HG02588 (cell line): ENCODE data around the gene MEPCE.
"Not testable (repeated sequence)": the region's sequence is repeated elsewhere in the genome, so short reads cannot be mapped to it uniquely, and the experiment has no call there.

Experiments used
- ATAC-seq: cut with Tn5 transposase; IDR thresholded peaks from one replicate; pipeline ENCODE4 v1.9.1; 2021; ENCODE audit warnings: mild to moderate bottlenecking, moderate library complexity; ENCODE audit not compliant: unreplicated experiment

The MEPCE gene, protein sequence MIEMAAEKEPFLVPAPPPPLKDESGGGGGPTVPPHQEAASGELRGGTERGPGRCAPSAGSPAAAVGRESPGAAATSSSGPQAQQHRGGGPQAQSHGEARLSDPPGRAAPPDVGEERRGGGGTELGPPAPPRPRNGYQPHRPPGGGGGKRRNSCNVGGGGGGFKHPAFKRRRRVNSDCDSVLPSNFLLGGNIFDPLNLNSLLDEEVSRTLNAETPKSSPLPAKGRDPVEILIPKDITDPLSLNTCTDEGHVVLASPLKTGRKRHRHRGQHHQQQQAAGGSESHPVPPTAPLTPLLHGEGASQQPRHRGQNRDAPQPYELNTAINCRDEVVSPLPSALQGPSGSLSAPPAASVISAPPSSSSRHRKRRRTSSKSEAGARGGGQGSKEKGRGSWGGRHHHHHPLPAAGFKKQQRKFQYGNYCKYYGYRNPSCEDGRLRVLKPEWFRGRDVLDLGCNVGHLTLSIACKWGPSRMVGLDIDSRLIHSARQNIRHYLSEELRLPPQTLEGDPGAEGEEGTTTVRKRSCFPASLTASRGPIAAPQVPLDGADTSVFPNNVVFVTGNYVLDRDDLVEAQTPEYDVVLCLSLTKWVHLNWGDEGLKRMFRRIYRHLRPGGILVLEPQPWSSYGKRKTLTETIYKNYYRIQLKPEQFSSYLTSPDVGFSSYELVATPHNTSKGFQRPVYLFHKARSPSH

DNA sequence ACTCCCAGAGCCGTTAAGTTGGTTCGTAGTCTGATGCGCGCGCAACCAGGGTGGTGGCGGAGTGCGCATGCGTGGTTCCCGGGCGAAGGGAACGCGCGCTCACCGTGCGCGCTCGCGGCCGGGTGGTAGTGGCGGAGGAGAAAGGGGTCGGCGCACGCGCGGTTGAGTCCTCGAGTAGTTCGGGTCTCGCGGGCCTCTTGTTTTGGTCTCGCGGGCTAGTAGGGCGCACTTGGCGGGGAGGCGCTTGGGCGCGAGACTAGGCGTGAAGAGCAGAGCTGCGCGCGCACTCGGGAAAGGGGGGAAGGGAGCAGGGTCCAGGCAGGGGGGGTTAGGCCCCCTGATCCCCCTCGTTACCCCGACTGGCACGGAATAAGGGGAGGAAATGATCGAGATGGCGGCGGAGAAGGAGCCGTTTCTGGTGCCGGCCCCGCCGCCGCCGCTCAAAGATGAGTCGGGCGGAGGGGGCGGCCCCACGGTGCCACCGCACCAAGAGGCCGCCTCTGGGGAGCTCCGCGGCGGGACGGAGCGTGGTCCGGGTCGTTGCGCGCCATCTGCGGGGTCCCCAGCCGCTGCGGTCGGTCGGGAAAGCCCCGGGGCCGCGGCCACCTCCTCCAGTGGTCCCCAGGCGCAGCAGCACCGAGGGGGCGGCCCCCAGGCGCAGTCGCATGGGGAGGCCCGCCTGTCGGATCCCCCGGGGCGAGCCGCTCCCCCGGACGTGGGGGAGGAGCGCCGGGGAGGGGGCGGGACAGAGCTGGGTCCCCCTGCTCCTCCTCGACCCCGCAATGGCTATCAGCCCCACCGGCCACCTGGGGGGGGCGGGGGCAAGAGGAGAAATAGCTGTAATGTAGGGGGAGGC, at the start of gene MEPCE:
TSS of gene MEPCE (plus strand) at position 195 of the 856 bp plus-strand sequence. CDS start at position 383, 188 bp downstream.
- ATAC-seq: peak; percentile 41

DNA sequence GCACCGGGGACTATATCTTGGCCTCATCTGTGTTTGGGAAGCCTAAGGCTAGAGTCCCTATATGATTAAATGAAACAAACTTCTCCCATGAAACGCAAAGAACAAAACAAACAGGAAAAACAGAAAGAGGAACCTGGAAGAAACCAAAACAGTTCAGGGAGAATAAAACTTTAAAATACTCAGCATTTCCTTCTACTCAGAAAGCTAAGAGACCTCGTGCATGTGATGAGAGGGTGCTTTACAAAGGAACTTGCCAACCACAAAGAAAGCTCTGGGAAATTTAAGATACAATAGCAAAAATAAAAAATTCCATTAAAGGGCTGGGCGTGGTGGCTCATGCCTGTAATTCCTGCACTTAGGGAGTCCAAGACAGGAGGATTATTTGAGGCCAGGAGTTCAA, 49.4 kb upstream of the MEPCE start:
- no peak for ATAC-seq

DNA sequence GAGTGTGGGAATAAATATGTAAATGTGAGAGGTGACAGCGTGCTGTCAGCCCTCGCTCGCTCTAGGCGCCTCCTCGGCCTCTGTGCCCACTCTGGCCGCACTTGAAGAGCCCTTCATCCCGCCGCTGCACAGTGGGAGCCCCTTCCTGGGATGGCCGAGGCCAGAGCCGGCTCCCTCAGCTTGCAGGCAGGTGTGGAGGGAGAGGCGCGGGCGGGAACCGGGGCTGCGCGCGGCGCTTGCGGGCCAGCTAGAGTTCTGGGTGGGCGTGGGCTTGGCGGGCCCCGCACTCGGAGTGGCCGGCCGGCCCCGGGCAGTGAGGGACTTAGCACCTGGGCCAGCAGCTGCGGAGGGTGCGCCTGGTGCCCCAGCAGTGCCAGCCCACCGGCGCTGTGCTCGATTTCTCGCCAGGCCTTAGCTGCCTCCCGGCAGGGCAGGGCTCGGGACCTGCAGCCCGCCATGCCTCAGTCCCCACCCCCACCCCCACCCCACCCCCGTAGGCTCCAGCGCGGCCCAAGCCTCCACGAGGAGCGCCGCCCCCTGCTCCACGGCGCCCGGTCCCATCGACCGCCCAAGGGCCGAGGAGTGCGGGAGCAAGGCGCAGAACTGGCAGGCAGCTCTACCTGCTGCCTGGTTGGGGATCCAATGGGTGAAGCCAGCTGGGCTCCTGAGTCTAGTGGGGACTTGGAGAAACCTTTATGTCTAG, 47.9 kb upstream of the MEPCE start:
- ATAC-seq: not testable (repeated sequence)

DNA sequence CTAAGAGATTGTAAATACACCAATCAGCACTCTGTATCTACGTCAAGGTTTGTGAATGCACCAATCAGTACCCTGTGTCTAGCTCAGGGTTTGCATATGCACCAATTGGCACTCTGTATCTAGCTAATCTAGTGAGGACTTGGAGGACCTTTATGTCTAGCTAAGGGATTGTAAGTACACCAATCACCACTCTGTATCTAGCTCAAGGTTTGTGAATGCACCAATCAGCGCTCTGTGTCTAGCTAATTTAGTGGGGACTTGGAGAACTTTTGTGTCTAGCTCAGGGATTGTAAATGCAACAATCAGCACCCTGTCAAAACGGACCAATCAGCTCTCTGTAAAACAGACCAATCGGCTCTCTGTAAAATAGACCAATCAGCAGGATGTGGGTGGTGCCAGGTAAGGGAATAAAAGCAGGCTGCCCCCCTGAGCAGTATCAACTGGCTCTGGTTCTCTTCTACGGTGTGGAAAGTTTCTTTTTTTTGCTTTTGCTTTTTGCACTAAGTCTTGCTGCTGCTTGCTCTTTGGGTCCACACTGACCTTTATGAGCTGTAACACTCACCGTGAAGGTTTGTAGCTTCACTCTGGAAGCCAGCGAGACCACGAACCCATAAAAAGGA, 47.3 kb upstream of the MEPCE start:
- not testable (repeated sequence) for ATAC-seq

DNA sequence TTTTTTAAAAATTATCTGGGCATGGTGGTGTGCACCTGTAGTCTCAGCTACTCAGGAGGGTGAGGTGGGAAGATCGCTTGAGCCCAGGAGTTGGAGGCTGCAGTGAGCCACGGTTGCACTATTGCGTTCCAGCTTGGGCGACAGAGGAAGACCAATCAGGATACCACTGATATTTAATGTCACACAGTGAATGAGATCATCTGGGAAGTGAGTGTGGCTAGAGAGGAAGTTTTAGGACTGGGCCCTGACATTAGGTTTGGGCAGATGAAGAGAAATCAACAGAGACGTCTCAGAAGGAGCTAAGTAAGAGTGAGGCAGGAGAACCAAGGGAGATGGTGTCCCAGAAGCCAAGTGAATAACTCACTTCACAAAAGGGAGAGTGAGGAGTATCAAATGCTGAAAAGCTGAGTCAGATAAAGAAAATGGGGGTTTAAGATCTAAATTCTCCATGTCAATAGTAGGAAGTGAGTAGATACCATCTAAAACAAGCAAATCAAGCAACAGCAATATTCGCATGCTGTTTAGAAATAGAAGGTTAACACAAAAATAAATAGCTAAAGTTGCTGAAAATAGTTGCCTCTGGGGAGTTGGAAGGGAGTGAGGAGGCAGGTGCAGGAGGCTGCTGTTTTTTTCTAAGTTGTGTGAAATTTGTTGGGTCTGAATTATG, 44.9 kb upstream of the MEPCE start:
- ATAC-seq: no peak

DNA sequence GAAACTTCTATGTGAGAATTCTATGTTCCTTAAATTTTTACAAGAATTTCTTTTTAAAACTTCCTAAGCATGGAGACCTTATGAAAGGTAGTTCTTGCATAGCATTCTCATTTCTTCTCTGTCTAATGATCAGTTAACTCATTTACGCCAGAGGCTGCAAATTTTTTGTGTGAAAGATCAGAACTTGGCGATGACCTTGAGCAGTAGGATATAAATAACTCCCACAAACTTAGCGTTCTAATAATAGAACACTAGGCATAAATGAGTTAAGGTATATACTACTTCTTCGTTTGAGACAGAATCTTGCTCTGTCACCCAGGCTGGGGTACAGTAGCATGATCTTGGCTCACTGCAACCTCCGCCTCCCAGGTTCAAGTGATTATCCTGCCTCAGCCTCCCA, 42.7 kb upstream of the MEPCE start:
- ATAC-seq: no peak

DNA sequence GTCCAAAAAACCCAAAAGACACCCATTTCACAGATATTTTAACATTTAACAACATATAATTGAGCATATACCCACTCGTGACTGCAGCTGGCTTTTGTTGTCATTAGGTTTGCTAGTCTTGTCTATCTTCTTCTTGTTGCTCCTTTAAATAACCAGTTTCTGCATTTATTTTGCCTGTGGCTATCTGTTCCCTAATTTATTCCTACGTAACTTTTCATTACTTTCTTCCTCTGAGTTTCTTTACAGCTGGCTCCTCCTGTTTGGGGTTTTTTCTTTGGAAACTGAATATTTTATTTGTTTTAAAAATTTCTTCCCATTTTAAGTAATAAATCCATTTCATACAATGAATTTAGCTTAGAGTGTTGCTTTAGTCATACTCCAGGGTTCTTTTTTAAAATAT, 41.9 kb upstream of the MEPCE start:
- ATAC-seq: no peak

DNA sequence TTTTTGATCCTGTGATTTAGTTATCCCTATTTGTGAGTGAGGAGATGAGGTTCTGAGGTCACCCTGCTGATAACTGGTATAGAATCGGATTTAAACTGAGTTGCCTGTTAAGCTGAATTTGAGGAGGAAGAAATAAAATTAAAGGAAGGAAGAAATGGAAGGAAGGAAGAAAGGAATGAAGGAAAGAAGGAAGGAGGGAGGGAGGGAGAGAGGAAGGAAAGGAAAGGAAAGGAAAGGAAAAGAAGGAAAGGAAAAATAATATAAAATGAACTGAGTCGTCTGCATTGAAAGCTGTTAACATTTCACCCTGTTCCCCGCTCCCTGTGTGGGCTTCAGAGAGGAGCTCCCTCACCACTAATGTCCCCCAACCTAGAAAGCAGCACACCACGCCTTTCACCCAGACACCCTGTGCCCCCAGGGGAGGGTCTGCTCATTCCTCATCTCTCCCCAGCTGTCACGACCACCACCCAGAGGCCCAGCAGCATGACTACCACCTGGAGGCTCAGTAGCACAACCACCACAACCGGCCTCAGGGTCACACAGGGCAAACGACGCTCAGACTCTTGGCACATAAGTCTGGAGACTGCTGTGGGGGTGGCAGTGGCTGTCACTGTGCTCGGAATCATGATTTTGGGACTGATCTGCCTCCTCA, 40.1 kb upstream of the MEPCE start:
- ATAC-seq: no peak

DNA sequence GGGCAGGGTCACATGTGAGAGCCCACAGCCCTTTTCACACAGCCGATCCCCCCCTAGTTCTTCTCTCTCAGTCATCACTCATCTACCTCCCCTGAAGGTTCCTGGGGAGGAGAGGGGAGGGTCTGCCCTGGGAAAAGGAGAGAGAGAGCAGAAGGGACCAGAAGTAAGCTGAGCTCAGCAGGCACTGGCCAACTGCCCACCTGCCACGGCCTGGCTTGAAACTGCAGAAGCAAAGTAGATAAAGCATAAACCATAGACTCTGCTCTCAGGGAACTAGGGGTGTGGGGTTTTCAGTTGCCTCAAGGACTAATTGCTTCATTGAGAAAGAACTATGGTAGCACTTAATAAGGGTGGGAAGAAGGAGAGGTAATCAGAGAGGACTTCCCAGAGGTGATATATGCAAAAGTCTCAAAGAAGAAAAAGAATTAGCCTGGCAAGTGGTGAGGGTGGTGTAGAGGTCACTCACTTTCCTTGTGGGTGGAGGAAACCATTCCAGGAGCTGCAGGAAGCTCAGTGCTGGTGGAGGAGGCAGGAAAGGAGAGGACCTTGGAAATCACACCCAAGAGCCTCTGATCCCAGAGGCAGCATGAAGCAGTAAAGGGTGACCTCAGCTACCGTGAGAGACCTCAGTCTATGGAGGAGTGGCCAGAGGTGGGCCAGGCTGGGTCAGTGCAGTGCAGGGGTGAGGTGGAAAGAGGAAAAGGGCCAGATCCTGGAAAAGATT, 39.2 kb upstream of the MEPCE start:
- ATAC-seq: no peak

DNA sequence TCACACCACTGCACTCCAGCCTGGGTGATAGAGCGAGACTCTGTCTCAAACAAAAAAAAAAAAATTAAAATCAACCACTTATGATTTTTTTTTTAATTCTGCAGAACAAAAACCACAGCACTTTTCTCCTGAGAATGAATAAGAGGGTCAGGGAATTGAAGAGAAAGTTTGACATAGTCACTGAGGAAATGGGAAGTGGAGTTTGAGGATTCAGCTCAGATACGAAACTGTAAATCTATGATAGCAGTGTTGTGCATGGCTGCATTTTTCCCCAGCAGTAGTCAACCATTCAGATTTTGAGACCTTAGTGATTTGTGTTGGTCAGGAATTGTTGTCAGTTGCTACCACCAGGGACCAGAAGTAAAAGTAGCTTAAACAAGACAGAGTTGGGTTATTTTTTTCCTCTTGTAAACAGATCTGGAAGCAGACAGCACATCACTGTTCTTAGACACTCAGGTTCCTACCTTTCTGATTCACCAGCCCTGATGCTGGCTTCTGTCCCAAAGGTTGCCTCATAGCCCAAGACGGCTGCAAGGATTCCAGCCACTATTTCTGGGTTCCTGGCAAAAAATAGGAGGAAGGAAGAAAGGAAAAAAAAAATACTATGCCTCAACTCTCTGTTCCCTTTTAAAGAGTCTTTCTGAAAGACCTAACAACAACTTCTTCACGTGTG, 36.3 kb upstream of the MEPCE start:
- no peak for ATAC-seq

DNA sequence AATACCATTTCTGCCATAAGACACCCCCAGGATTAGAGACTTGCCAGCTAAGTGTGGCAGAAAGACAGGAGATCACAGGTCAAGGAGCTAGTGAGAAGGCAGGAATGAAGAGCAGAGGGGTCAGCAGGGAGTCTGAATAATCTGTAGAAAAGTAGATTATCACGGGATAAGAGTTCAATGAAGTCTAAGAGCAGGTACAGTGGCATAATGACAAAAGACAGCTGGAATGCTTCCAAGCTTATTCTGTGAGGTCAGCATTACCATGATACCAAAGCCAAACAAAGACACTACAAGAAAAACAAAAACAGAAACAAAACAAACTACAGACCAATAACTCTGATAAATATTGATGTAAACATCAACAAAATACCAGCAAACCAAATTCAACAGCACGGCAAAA, 35.6 kb upstream of the MEPCE start:
- ATAC-seq: no peak

DNA sequence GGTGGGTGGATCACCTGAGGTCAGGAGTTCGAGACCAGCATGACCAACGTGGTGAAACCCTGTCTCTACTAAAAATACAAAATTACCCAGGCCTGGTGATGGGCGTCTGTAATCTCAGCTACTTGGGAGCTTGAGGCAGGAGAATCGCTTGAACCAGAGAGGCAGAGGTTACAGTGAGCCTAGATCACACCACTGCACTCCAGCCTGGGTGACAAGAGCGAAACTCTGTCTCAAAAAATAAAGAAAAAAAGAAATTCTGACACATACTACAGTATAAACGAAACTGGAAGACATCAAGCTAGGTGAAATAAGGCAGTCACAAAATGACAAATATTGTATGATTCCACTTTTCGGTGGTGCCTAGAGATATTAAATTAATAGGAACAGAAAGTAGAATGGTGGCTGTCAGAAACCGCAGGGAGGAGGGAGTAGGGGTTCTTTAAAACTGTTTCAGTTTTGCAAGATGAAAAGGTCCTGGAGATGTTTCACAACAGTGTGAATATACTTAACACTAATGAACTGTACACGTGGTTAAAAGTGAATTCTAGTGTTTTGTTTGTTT, 33.1 kb upstream of the MEPCE start:
- ATAC-seq: peak; percentile 84

DNA sequence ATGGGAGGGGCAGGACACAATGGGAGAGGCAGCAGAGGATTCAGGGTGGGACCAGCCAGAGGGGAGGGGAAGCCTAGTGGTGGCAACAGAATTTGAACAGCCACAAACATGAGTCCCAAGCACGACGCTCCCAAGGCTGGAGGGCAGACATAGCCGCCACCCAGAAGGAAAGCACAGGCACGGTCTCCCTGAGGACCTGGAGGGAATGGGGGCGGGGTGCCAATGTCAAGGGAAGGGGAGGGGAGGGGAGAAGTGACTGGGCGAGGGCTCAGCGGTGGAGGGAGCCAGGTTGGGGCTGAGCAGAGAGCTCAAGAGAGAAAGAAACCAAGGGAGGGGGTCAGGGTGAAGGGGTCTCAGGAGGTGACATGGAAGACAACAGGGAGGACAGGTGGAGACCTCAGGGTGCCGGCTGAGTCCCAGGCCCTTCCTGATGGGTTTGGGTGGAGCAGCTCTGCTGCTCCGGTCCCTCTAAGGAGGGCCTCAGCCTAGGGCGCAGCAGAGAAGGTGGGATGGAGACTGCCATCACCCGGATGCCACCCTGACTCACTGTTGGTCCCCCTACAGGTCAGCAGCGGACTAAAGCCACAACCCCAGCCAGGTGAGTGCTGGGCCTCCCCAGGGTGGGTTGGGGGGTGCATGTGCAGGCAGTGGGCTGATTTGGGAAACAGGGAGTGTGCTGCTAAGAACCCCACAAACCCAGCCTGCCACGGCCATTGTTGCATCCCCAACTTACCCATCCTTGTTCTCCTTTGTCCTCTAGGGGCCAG, 32.1 kb upstream of the MEPCE start:
- no peak for ATAC-seq

DNA sequence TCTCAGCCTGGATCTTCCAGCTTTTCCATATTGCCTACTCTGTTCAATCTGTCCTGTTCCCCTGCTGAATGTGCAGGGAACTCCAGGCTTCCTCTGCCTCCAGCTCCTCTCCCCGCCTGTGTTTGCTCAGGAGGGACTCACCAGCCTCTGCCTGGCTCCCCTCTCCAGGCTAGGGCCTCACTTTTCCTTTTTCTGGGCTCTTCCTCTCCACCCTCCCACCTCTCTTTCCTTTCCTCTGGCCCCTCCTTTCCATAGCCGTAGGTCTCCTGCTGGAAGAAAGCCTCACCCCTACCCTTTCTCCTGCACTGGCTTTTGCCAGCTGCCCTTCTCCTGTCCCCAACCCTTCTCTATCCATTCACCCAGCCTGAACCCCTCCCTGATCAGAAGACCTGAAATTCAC, 31.4 kb upstream of the MEPCE start:
- ATAC-seq: no peak

DNA sequence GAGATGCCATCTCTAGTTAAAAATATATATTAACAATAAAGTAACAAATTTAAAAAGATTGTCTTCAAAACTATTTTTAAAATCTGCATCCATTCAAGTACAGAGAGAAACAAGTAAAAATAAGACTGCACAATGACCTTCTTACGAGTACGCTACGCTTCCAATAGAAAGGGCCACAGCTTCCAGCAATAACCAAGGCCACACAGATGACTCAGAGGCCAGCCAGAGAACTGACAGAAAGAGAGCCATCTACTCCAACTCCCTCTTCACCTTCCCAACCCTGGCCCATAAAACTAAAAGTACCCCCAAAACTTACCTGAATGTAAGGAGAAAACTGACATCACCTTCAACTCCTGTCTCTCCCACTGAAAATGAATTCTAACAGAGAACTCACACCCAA, 29.6 kb upstream of the MEPCE start:
- ATAC-seq: no peak

DNA sequence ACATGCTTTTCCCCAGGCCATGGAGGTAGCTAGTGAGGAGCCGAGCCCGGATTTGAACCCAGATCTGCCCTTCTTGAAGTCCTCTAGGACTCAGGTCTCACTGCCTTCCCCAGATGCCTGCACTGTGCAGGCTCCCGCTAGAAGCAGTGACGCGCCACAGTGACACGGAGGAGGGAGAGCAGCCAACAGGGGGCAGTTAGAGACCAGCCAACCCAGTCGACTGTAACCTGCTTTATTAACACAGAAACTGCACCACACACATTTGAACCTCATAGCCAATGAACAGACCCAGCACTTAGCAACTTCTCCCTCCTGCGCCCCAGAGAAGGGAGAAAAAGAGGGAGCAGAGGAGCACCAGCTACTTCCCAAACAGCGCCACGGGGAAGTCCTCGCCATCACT, 29.0 kb upstream of the MEPCE start:
- ATAC-seq: no peak

DNA sequence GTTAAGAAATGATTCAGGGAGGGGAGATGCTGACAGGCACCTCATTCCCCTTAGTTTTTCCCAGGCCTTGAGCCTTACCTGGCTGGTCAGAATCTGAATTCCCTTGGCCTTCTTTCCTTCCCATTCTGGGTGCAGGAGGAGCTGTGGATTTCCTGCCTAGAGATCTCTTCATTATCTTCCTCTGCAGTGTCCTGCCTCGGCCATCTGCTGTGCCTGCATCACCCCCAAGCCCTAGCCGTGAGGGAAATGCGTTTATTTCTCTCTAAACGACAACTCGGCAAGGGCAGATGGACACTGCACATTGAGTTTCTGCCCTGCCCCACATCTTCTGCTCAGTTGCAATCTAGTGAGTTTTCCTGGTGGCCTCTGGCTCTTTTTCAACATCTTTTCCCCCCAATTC, 27.8 kb upstream of the MEPCE start:
- ATAC-seq: no peak
